H9 (cell line): ENCODE results near the gene AP1B1. TPM values are rescaled to one million over a fixed set of nuclear protein-coding genes. Genes with fewer than 3 reads are reported as not detected.
A peak's percentile ranks its signal among the peaks of the same experiment; 100 is the strongest.

Source experiments
- DNase-seq: peaks from one replicate; pipeline ENCODE4 v3.0.0-alpha.2; 2017
- H2AFZ ChIP-seq: one replicate; pipeline ENCODE4 v1.6.1; 2013; ENCODE audit warnings: mild to moderate bottlenecking, low read length, control low read depth, moderate library complexity
- H2AK5ac ChIP-seq: 2 replicates; pipeline ENCODE4 v1.6.1; 2013; ENCODE audit warnings: low read length, control low read depth, mixed read lengths; ENCODE audit not compliant: insufficient read length
- H2BK120ac ChIP-seq: one replicate; pipeline ENCODE4 v1.6.1; 2013; ENCODE audit warnings: low read depth, mild to moderate bottlenecking, low read length, control low read depth, inconsistent platforms; ENCODE audit not compliant: poor library complexity, severe bottlenecking
- H2BK12ac ChIP-seq: 2 replicates; pipeline ENCODE4 v1.6.1; 2013; ENCODE audit warnings: low read length, control low read depth, mixed read lengths, low read depth; ENCODE audit not compliant: insufficient read length
- H2BK15ac ChIP-seq: 2 replicates; pipeline ENCODE4 v1.6.1; 2013; ENCODE audit warnings: low read depth, low read length, control low read depth
- H2BK20ac ChIP-seq: one replicate; pipeline ENCODE4 v1.6.1; 2013; ENCODE audit warnings: low read depth, mild to moderate bottlenecking, low read length, control low read depth, inconsistent platforms; ENCODE audit not compliant: poor library complexity, severe bottlenecking
- H2BK5ac ChIP-seq: 2 replicates; pipeline ENCODE4 v1.6.1; 2013; ENCODE audit warnings: low read length, control low read depth, mixed read lengths; ENCODE audit not compliant: insufficient read length
- H3K14ac ChIP-seq: 2 replicates; pipeline ENCODE4 v1.6.1; 2013; ENCODE audit warnings: low read length, control low read depth; ENCODE audit not compliant: insufficient read depth
- H3K18ac ChIP-seq: 2 replicates; pipeline ENCODE4 v1.6.1; 2013; ENCODE audit warnings: low read depth, mild to moderate bottlenecking, mixed read lengths, low read length, control low read depth; ENCODE audit not compliant: insufficient read length
- H3K23ac ChIP-seq: 2 replicates; pipeline ENCODE4 v1.6.1; 2013; ENCODE audit warnings: low read length, control low read depth, mixed read lengths, low read depth; ENCODE audit not compliant: insufficient read length
- H3K23me2 ChIP-seq: 2 replicates; pipeline ENCODE4 v1.6.1; 2013; ENCODE audit warnings: low read depth, mild to moderate bottlenecking, mixed read lengths, low read length, control low read depth; ENCODE audit not compliant: insufficient read length, poor library complexity, severe bottlenecking
- H3K27ac ChIP-seq: 2 replicates; pipeline ENCODE4 v1.5.1; 2013; ENCODE audit warnings: low read length, control low read depth, mixed read lengths, low read depth; ENCODE audit not compliant: insufficient read length
- H3K27me3 ChIP-seq: 2 replicates; pipeline ENCODE4 v1.6.1; 2013; ENCODE audit warnings: low read length, control low read depth, inconsistent platforms; ENCODE audit not compliant: insufficient read depth
- H3K4ac ChIP-seq: 2 replicates; pipeline ENCODE4 v1.6.1; 2013; ENCODE audit warnings: low read depth, mild to moderate bottlenecking, control low read depth, inconsistent platforms, low read length, moderate library complexity
- H3K4me1 ChIP-seq: 2 replicates; pipeline ENCODE4 v1.6.1; 2013; ENCODE audit warnings: low read length, control low read depth, inconsistent platforms; ENCODE audit not compliant: insufficient read depth
- H3K4me2 ChIP-seq: 2 replicates; pipeline ENCODE4 v1.6.1; 2013; ENCODE audit warnings: low read length, control low read depth, mixed read lengths; ENCODE audit not compliant: insufficient read length, insufficient read depth
- H3K56ac ChIP-seq: 2 replicates; pipeline ENCODE4 v1.6.1; 2013; ENCODE audit warnings: low read depth, mild to moderate bottlenecking, mixed read lengths, low read length, control low read depth; ENCODE audit not compliant: insufficient read length
- H3K79me1 ChIP-seq: 2 replicates; pipeline ENCODE4 v1.6.1; 2013; ENCODE audit warnings: low read depth, mild to moderate bottlenecking, moderate library complexity, low read length, control low read depth, inconsistent platforms; ENCODE audit not compliant: insufficient read depth, poor library complexity, severe bottlenecking
- H3K79me2 ChIP-seq: 2 replicates; pipeline ENCODE4 v1.6.1; 2013; ENCODE audit warnings: low read length, control low read depth, inconsistent platforms; ENCODE audit not compliant: insufficient read depth
- H3K9ac ChIP-seq: 2 replicates; pipeline ENCODE4 v1.6.1; 2013; ENCODE audit warnings: low read length, control low read depth, mixed read lengths; ENCODE audit not compliant: insufficient read length; ENCODE audit errors: extremely low read depth
- H3K9me3 ChIP-seq: one replicate; pipeline ENCODE4 v1.6.1; 2013; ENCODE audit warnings: low read depth, low read length, inconsistent platforms; ENCODE audit not compliant: control insufficient read depth
- H3T11ph ChIP-seq: one replicate; pipeline ENCODE4 v1.6.1; 2013; ENCODE audit warnings: mild to moderate bottlenecking, low read length, control low read depth, inconsistent platforms
- H4K20me1 ChIP-seq: one replicate; pipeline ENCODE4 v1.6.1; 2013; ENCODE audit not compliant: control insufficient read depth, insufficient read length, insufficient read depth
- H4K5ac ChIP-seq: 2 replicates; pipeline ENCODE4 v1.6.1; 2013; ENCODE audit warnings: low read depth, mild to moderate bottlenecking, mixed read lengths, low read length, control low read depth; ENCODE audit not compliant: insufficient read length
- H4K8ac ChIP-seq: replicated peaks from 2 replicates; pipeline ENCODE4 v1.6.1; 2013; ENCODE audit warnings: low read length, control low read depth, mixed read lengths, low read depth; ENCODE audit not compliant: insufficient read length
- H4K91ac ChIP-seq: 2 replicates; pipeline ENCODE4 v1.6.1; 2013; ENCODE audit warnings: low read depth, mild to moderate bottlenecking, moderate library complexity, mixed read lengths, low read length, control low read depth; ENCODE audit not compliant: insufficient read length
- H3K27ac Mint-ChIP-seq, 3 experiments: 2 replicates in 2 of 3; 3 replicates in 1 of 3; pipeline ENCODE4 v1.8.0; 2020 to 2021; ENCODE audit warnings: mixed read lengths in 3 of 3, mild to moderate bottlenecking in 1 of 3, moderate library complexity in 1 of 3
- H3K27me3 Mint-ChIP-seq: 2 replicates; pipeline ENCODE4 v1.8.0; 2021; ENCODE audit warnings: low read depth, mild to moderate bottlenecking, moderate library complexity, mixed read lengths
- H3K36me3 Mint-ChIP-seq, 3 experiments: 2 replicates in 2 of 3; 3 replicates in 1 of 3; pipeline ENCODE4 v1.8.0; 2020 to 2021; ENCODE audit warnings: low read depth in 3 of 3, mixed read lengths in 3 of 3; ENCODE audit not compliant: insufficient read depth in 1 of 3
- H3K4me1 Mint-ChIP-seq, 2 experiments: 2 replicates each; pipeline ENCODE4 v1.8.0; 2020; ENCODE audit warnings: mixed read lengths in 2 of 2
- H3K4me3 Mint-ChIP-seq, 2 experiments: 2 replicates in 1 of 2; 3 replicates in 1 of 2; pipeline ENCODE4 v1.8.0; 2020 to 2021; ENCODE audit warnings: mild to moderate bottlenecking in 2 of 2, mixed read lengths in 2 of 2, moderate library complexity in 1 of 2
- H3K9me3 Mint-ChIP-seq, 2 experiments: 2 replicates in 1 of 2; 3 replicates in 1 of 2; pipeline ENCODE4 v1.8.0; 2020; ENCODE audit warnings: mild to moderate bottlenecking in 2 of 2, mixed read lengths in 2 of 2, moderate library complexity in 1 of 2
- CTCF ChIP-seq: fragments of 200-600 bp; sonication (generic); conservative IDR thresholded peaks from 3 replicates; pipeline ENCODE4 v1.8.0; 2021; ENCODE audit warnings: antibody characterized with exemption, mild to moderate bottlenecking
- WGBS: extraction: QIAGEN DNeasy Blood & Tissue Kit; methylation state at CpG from one replicate; pipeline ENCODE4 v1.1.7; 2013; ENCODE audit warnings: missing lambda C conversion rate, low lambda C conversion rate, mixed read lengths; ENCODE audit not compliant: insufficient read length; ENCODE audit errors: extremely low coverage; 5-methylcytosine and 5-hydroxymethylcytosine counted together
- total RNA-seq: library from RNA; stranded (reverse); gene quantifications from 2 replicates; pipeline ENCODE4 v1.2.1, GENCODE V29; 2021

AP1B1 gene
- total RNA-seq, 1 experiment from 2014 or later: 64.0 TPM

GRCh38 chr22:29306835-29307595 is 81.4 kb downstream of the AP1B1 start:
- Histone ChIP-seq H2AK5ac (no peak overlapping the region), H3K23ac (no peak overlapping the region), H2BK15ac (no peak overlapping the region), H3K4me1 (no peaks in the 10 kb centered on the region), H3K27me3 (no peaks in the 10 kb centered on the region), H3K79me1 (no peaks in the 10 kb centered on the region), H4K91ac (no peak overlapping the region), H4K20me1 (no peaks in the 10 kb centered on the region), H3K4ac (no peak overlapping the region), H3K18ac (no peak overlapping the region), H2AFZ (no peak overlapping the region), H3K9me3 (no peaks in the 10 kb centered on the region), H3K23me2 (peaks cover 8% of the 10 kb centered on the region), H2BK5ac (no peak overlapping the region), H3K27ac (no peak overlapping the region), H2BK12ac (no peak overlapping the region), H4K5ac (no peak overlapping the region), H3K9ac (no peak overlapping the region), H3K79me2 (no peaks in the 10 kb centered on the region), H2BK120ac (no peak overlapping the region), H3K14ac (peak overlapping the region; percentile 49; the same call in 1 of the 2 replicates), H3K56ac (no peak overlapping the region), H3T11ph (no peak overlapping the region), H3K4me2 (peak overlapping the region; percentile 52), H4K8ac (no peak overlapping the region), H2BK20ac (no peak overlapping the region)
- peak; percentile 80 for DNase-seq
- no peak overlapping the region; a peak in 1 of 7 replicates for H3K27ac Mint-ChIP-seq
- no peaks in the 10 kb centered on the region; a peak in 1 of 7 replicates for H3K36me3 Mint-ChIP-seq
- peaks cover 15 to 32% of the 10 kb centered on the region in 2 experiments for H3K4me1 Mint-ChIP-seq
- WGBS: no CpG with 5 or more reads among the region's 83 CpGs
- H3K4me3 Mint-ChIP-seq: peak overlapping the region; percentile 72 to 92
- H3K9me3 Mint-ChIP-seq: peaks cover 0 to 3% of the 10 kb centered on the region in 2 experiments; a peak in 2 of 5 replicates
- TF ChIP-seq CTCF: no peak
- H3K27me3 Mint-ChIP-seq: peaks cover 9% of the 10 kb centered on the region
